ENCODE results near the gene GPR25.
"Not testable (repeated sequence)": the region's sequence is repeated elsewhere in the genome, so short reads cannot be mapped to it uniquely, and the experiment has no call there.

Gene GPR25

GRCh38 chr1:200911361-200911760, 38.6 kb downstream of the GPR25 start:
- Histone ChIP-seq H3K9me3 (ENCODE audit: insufficient read depth, low read length) (no peaks in the 10 kb centered on the region), H4K20me1 (ENCODE audit: low read depth, low read length) (no peaks in the 10 kb centered on the region), H3K4me3 (ENCODE audit: insufficient read depth, low read length, poor library complexity, severe bottlenecking) (no peak overlapping the region), H3K36me3 (ENCODE audit: low read length) (no peaks in the 10 kb centered on the region), H3K9me2 (replicated peaks; ENCODE audit: insufficient read depth, low read length) (no peaks in the 10 kb centered on the region), H3K79me2 (ENCODE audit: insufficient read depth, low read length) (no peaks in the 10 kb centered on the region), H2AFZ (ENCODE audit: low read depth, low read length, severe bottlenecking) (no peak overlapping the region), H3K9ac (ENCODE audit: low read length) (no peak overlapping the region), H3K27ac (ENCODE audit: low read depth, low read length) (no peak overlapping the region), H3K4me2 (ENCODE audit: low read depth, low read length, poor library complexity, severe bottlenecking) (no peak overlapping the region), H3K27me3 (ENCODE audit: low read length) (no peaks in the 10 kb centered on the region), H3F3A (ENCODE audit: insufficient read depth) (no peaks in the 10 kb centered on the region)
- TF ChIP-seq, protein P1, sequence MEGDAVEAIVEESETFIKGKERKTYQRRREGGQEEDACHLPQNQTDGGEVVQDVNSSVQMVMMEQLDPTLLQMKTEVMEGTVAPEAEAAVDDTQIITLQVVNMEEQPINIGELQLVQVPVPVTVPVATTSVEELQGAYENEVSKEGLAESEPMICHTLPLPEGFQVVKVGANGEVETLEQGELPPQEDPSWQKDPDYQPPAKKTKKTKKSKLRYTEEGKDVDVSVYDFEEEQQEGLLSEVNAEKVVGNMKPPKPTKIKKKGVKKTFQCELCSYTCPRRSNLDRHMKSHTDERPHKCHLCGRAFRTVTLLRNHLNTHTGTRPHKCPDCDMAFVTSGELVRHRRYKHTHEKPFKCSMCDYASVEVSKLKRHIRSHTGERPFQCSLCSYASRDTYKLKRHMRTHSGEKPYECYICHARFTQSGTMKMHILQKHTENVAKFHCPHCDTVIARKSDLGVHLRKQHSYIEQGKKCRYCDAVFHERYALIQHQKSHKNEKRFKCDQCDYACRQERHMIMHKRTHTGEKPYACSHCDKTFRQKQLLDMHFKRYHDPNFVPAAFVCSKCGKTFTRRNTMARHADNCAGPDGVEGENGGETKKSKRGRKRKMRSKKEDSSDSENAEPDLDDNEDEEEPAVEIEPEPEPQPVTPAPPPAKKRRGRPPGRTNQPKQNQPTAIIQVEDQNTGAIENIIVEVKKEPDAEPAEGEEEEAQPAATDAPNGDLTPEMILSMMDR (IDR thresholded peaks at IDR 0.05; ENCODE audit: insufficient read depth, low read length, poor library complexity, severe bottlenecking) = no peak
- TF ChIP-seq EZH2phosphoT487 (conservative IDR thresholded peaks at IDR 0.05; ENCODE audit: low read length) = no peak

GRCh38 chr1:200911936-200912335, 39.2 kb downstream of the GPR25 start:
- H3F3A ChIP-seq (ENCODE audit: insufficient read depth); H3K79me2 ChIP-seq (ENCODE audit: insufficient read depth, low read length); H3K27me3 ChIP-seq (ENCODE audit: low read length); H3K27ac ChIP-seq (ENCODE audit: low read depth, low read length); H3K4me3 ChIP-seq (ENCODE audit: insufficient read depth, low read length, poor library complexity, severe bottlenecking); H3K9ac ChIP-seq (ENCODE audit: low read length); H3K9me3 ChIP-seq (ENCODE audit: insufficient read depth, low read length); H4K20me1 ChIP-seq (ENCODE audit: low read depth, low read length); H3K9me2 ChIP-seq (replicated peaks; ENCODE audit: insufficient read depth, low read length); H2AFZ ChIP-seq (ENCODE audit: low read depth, low read length, severe bottlenecking); H3K4me2 ChIP-seq (ENCODE audit: low read depth, low read length, poor library complexity, severe bottlenecking); H3K36me3 ChIP-seq (ENCODE audit: low read length): not testable (repeated sequence)

DNA sequence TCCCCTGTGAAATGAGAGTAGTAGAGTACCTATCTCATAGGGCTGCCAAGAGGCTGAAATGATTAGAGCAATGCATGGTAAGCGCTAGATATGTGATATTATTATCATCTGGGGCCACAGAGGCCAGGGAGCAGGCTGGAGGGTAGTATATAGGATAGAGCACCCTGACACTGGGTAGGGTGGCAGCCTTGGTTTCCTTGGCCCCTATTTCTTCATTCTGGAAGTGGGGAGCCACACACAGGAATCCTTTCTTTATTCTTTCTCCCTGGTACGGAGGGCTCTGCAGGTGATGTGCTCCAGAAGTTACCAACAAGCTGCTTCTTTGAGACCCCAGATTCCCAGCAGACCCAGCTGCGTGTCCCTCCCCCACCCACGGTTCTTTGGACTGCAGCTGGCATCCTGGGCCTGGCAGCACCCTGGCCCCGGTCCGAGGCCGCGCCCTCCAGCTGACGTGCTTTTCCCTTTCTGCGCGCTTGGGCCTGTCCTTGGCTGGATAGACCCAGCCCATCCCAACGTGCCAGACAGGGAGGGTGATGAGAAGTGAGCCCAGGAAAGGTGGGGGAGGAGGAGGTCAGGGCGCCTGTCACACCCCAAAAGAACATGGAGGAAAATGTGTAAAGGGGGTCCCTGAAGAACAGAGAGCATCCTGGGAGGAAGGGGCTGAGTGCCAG, 40.1 kb downstream of the GPR25 start:
- no peak overlapping the region for H3K9ac ChIP-seq (ENCODE audit: low read length)
- no peaks in the 10 kb centered on the region for H3F3A ChIP-seq (ENCODE audit: insufficient read depth)
- no peaks in the 10 kb centered on the region for H3K27me3 ChIP-seq (ENCODE audit: low read length)
- H3K4me2 ChIP-seq (ENCODE audit: low read depth, low read length, poor library complexity, severe bottlenecking) = no peak overlapping the region
- H3K9me2 ChIP-seq (replicated peaks; ENCODE audit: insufficient read depth, low read length) = no peaks in the 10 kb centered on the region
- H2AFZ ChIP-seq (ENCODE audit: low read depth, low read length, severe bottlenecking) = no peak overlapping the region
- no peak overlapping the region for H3K27ac ChIP-seq (ENCODE audit: low read depth, low read length)
- H3K36me3 ChIP-seq (ENCODE audit: low read length) = no peaks in the 10 kb centered on the region
- no peak overlapping the region for H3K4me3 ChIP-seq (ENCODE audit: insufficient read depth, low read length, poor library complexity, severe bottlenecking)
- TF ChIP-seq EZH2phosphoT487 (conservative IDR thresholded peaks at IDR 0.05; ENCODE audit: low read length) = no peak
- H4K20me1 ChIP-seq (ENCODE audit: low read depth, low read length) = no peaks in the 10 kb centered on the region
- H3K79me2 ChIP-seq (ENCODE audit: insufficient read depth, low read length) = no peaks in the 10 kb centered on the region
- H3K9me3 ChIP-seq (ENCODE audit: insufficient read depth, low read length) = no peaks in the 10 kb centered on the region

- TF ChIP-seq, protein P1 (IDR thresholded peaks at IDR 0.05; ENCODE audit: insufficient read depth, low read length, poor library complexity, severe bottlenecking) = no peak
- no peak for TF ChIP-seq EZH2phosphoT487 (conservative IDR thresholded peaks at IDR 0.05; ENCODE audit: low read length)
- no peaks in the 10 kb centered on the region for H3K79me2 ChIP-seq (ENCODE audit: insufficient read depth, low read length)
- no peak overlapping the region for H3K4me3 ChIP-seq (ENCODE audit: insufficient read depth, low read length, poor library complexity, severe bottlenecking)
- H3K27me3 ChIP-seq (ENCODE audit: low read length) = no peaks in the 10 kb centered on the region
- no peaks in the 10 kb centered on the region for H4K20me1 ChIP-seq (ENCODE audit: low read depth, low read length)
- no peak overlapping the region for H3K27ac ChIP-seq (ENCODE audit: low read depth, low read length)
- H3K9me3 ChIP-seq (ENCODE audit: insufficient read depth, low read length) = no peaks in the 10 kb centered on the region
- H3F3A ChIP-seq (ENCODE audit: insufficient read depth) = no peaks in the 10 kb centered on the region
- no peaks in the 10 kb centered on the region for H3K36me3 ChIP-seq (ENCODE audit: low read length)
- H3K4me2 ChIP-seq (ENCODE audit: low read depth, low read length, poor library complexity, severe bottlenecking) = no peak overlapping the region
- H3K9ac ChIP-seq (ENCODE audit: low read length) = no peak overlapping the region
- no peaks in the 10 kb centered on the region for H3K9me2 ChIP-seq (replicated peaks; ENCODE audit: insufficient read depth, low read length)
- no peak overlapping the region for H2AFZ ChIP-seq (ENCODE audit: low read depth, low read length, severe bottlenecking)
Observed at GRCh38 chr1:200916152-200916551, 43.4 kb downstream of the GPR25 start.

Measured in SU-DHL-6 (cell line).